ENCODE measurements around the gene CRYZL1. TPM values are rescaled to one million over a fixed set of nuclear protein-coding genes. Genes with fewer than 3 reads are reported as not detected.

CRYZL1 gene
- total and polyA plus RNA-seq, 7 donors, result 17.3 to 90.8 (median 46.6) TPM

- DNase-seq, result no peak
- Histone ChIP-seq H3K27me3 (no peaks in the 10 kb centered on the region), H3K4me3 (no peak overlapping the region), H3K27ac (no peak overlapping the region), H3K4me1 (peaks cover 0 to 14% (median 4%) of the 10 kb centered on the region in 4 donors), H3K36me3 (no peaks in the 10 kb centered on the region), H3K9me3 (no peaks in the 10 kb centered on the region)
- TF ChIP-seq POLR2AphosphoS5 (IDR thresholded peaks at IDR 0.05) (no peak), CTCF (IDR thresholded peaks at IDR 0.05) (no peak), POLR2A (IDR thresholded peaks at IDR 0.05) (no peak), EP300 (IDR thresholded peaks at IDR 0.05) (no peak)
- WGBS, 2 donors, result 92 to 95% methylated on average over 6 of the region's 6 CpGs
- intact Hi-C loops (cut with DNase I), result no loop called here
Measured at GRCh38 chr21:33670076-33670978, 28.8 kb upstream of the CRYZL1 start.

DNA sequence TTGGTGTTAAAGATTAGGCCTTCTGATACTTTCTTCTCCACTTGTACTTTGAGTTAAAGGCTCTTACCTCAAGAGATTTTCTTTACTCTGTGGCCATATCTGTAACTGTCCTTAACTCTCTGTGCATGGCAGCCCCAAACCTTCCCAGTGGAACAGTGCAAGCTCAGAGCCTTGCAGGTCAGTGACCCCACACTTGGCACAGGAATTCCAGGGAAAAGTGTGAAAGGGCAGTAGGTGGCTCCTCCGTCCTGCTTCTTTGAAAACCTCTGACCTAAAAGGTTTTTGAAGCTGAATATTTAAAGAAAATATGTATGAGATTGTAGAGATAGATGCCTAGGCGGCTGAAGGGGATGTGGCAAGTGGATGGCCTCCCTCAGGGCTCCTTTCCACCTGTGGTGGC, 27.1 kb upstream of the CRYZL1 start:
- WGBS, 2 donors, result 92% methylated on average over 2 of the region's 2 CpGs
- Histone ChIP-seq H3K27me3 (no peaks in the 10 kb centered on the region), H3K27ac (no peak overlapping the region), H3K4me3 (no peak overlapping the region), H3K9me3 (no peaks in the 10 kb centered on the region), H3K36me3 (no peaks in the 10 kb centered on the region), H3K4me1 (peaks cover 0 to 10% (median 0%) of the 10 kb centered on the region in 4 donors)
- TF ChIP-seq CTCF (IDR thresholded peaks at IDR 0.05), result no peak
- no peak for TF ChIP-seq EP300 (IDR thresholded peaks at IDR 0.05)
- TF ChIP-seq POLR2AphosphoS5 (IDR thresholded peaks at IDR 0.05), result no peak
- no peak for TF ChIP-seq POLR2A (IDR thresholded peaks at IDR 0.05)
- intact Hi-C loops (cut with DNase I), result no loop called here
- no peak for DNase-seq

- intact Hi-C loops (cut with DNase I), result no loop called here
- H3K4me1 ChIP-seq, result peaks cover 0 to 10% (median 1%) of the 10 kb centered on the region in 4 donors
- no peak overlapping the region for H3K27ac ChIP-seq
- H3K9me3 ChIP-seq, result no peaks in the 10 kb centered on the region
- no peaks in the 10 kb centered on the region for H3K36me3 ChIP-seq
- no peak overlapping the region for H3K4me3 ChIP-seq
- DNase-seq, result no peak
- no peaks in the 10 kb centered on the region for H3K27me3 ChIP-seq
- WGBS, 2 donors, result 73 to 88% methylated on average over 4 of the region's 4 CpGs
- no peak for TF ChIP-seq POLR2AphosphoS5 (IDR thresholded peaks at IDR 0.05)
- no peak for TF ChIP-seq CTCF (IDR thresholded peaks at IDR 0.05)
- TF ChIP-seq POLR2A (IDR thresholded peaks at IDR 0.05), result no peak
- TF ChIP-seq EP300 (IDR thresholded peaks at IDR 0.05), result no peak
Measured at GRCh38 chr21:33668180-33668579, 26.6 kb upstream of the CRYZL1 start.

DNA sequence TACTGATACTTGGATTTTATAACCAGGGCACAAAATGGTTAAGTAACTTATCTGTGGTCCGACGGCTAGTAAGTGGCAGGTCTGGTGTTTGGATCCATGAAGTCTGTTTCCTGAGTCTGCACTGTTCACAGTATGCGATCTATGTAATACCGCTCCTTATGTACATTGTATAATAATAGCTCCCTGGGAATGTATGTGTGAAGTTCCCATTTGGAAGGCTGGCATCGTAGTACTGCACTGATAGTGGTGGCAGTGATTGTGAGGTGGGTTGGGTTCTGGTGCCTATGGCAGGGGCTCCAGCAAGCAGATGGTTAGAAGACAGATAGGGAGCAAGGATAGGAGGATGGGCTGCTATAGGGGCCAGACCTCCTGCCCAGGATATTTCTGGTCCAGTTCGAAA, 26.1 kb upstream of the CRYZL1 start:
- Histone ChIP-seq H3K4me1 (peaks cover 0 to 13% (median 4%) of the 10 kb centered on the region in 4 donors), H3K9me3 (no peaks in the 10 kb centered on the region), H3K27me3 (no peaks in the 10 kb centered on the region), H3K27ac (no peak overlapping the region), H3K36me3 (no peaks in the 10 kb centered on the region), H3K4me3 (no peak overlapping the region)
- WGBS, 2 donors, result 91 to 92% methylated on average over 6 of the region's 6 CpGs
- DNase-seq, result no peak
- intact Hi-C loops (cut with DNase I), result no loop called here
- TF ChIP-seq POLR2AphosphoS5 (IDR thresholded peaks at IDR 0.05), result no peak
- TF ChIP-seq POLR2A (IDR thresholded peaks at IDR 0.05), result no peak
- TF ChIP-seq EP300 (IDR thresholded peaks at IDR 0.05), result no peak
- no peak for TF ChIP-seq CTCF (IDR thresholded peaks at IDR 0.05)
